HG03457 (cell line): ENCODE data around the gene CELA1.
"Not testable (repeated sequence)": the region's sequence is repeated elsewhere in the genome, so short reads cannot be mapped to it uniquely, and the experiment has no call there.

Source experiments
- ATAC-seq: cut with Tn5 transposase; IDR thresholded peaks from one replicate; pipeline ENCODE4 v1.9.1; 2021; ENCODE audit warnings: moderate number of reproducible peaks; ENCODE audit not compliant: unreplicated experiment

The CELA1 gene

DNA sequence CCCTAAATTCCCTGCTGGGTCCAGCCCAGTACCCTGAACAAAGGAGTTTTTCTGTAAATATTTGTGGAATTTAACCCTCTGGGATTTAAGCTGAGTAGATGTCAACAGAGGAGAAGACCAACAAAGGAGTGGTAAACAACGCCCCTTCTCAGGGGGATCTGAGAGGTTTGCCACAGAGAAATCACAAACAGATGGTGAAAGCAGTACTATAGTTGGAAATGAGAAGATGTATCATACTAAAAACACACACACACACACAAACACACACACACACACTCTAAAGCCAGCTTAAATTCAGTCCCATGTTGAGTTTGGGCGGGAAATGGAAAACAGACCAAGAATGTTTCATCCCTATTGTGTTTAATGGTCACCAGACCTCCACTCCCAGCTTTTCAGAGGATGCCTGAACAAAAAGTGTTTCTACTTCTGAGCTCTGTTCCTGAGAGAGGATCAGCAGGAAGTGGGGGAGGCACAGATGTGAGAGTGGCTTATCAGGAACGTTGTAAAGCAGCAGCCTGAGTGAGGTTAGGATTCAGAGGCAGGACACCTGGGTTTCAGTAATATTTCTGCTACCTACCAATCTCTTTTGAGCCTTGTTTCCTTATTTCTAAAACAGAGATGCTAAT is 25.7 kb downstream of the CELA1 start:
- no peak for ATAC-seq

DNA sequence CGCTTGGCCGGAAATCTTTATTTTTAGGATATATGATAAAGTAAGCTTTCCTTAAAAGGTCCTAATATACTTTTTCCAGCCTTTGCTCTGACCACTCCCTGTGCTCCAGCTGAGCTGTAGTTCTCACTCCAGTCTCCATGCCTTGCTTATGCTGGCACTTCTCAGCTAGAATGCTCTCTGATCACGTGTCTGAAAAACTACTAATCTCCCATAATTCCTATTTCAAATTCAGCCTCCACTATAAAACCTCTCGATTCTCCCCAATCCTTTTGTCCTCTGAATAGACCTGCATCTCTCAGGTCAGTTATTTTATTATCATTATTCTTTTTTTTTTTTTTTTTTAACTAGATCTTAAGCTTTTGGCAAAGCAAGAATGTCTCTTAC is 26.2 kb downstream of the CELA1 start:
- no peak for ATAC-seq

DNA sequence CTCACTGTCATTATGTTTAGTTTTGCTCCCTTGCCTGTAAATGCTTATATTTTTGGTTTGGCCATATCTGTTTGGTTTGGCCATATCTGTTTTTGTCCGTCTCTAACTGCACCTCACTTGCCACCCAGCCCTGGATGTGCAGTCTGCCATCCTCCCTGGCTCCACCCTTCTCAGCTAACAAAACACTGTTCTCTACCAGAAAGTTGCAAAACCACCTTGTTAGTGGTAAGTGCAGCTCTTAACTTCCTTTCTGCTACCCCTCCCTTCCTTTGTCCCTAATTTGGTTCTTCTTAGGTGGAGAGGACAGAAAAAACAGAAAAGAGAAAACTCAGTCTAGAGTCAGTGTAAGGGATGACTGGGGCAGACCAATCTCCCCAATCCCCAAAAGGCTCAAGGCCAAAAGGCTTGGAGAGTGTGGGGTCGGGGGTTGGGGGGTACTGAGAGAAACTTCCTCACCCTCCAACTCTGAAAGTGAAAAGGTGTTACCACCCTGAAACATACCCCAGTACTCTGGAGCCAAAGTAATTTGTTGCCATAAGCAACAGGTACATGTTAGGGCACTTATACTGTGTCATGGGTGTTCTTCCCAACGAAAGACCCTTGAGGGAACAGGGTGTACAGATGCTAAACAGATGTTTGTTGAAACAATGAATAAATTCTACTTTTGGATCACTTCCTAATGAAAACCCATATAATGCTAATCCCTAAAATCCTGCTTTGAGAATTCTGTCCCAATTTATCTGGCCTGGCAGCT is 27.5 kb downstream of the CELA1 start:
- no peak for ATAC-seq

DNA sequence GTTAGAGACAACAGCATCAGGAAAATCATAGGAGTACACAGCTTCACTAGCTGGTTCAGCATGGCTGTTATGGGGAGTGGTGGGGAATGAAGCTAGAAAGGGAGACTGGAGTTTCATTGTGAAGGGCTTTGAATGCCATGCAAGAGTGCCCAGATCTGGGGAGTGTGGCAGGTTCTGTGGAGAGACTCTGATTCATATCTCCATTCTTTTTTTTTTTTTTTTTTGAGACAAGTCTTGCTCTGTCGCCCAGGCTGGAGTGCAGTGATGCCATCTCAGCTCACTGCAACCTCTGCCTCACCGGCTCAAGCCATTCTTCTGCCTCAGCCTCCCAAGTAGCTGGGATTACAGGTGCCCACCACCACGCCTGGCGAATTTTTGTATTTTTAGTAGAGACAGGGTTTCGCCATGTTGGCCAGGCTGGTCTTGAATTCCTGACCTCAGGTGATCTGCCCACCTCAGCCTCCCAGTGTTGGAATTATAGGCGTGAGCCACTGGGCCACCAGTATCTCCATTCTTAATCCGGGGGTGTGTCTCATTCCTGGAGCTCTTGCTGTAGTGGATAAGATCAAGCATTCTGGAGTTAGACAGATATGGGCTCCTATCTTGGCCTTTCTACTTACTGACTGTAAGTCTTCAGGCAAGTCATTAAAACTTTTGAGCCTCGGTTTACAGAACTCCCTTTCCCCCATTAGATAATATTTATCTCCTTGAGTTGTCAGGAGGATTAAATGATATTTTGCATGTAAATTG is 28.2 kb downstream of the CELA1 start:
- not testable (repeated sequence) for ATAC-seq

DNA sequence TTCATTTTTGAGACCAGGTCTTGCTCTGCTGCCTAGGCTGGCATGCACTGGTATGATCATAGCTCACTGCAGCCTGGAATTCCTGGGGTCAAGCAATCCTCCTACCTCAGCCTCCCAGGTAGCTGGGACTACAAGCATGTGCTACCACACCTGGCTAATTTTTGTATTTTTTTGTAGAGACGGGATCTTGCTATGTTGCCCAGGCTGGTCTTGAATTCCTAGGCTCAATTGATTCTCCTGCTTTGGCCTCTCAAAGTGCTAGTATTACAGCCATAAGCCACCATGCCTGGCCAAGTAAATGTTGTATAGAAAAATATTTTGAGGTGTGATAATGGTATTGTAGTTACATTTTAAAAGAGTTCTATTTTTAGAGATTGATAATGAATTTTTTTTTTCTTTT is 35.1 kb downstream of the CELA1 start:
- ATAC-seq = no peak

DNA sequence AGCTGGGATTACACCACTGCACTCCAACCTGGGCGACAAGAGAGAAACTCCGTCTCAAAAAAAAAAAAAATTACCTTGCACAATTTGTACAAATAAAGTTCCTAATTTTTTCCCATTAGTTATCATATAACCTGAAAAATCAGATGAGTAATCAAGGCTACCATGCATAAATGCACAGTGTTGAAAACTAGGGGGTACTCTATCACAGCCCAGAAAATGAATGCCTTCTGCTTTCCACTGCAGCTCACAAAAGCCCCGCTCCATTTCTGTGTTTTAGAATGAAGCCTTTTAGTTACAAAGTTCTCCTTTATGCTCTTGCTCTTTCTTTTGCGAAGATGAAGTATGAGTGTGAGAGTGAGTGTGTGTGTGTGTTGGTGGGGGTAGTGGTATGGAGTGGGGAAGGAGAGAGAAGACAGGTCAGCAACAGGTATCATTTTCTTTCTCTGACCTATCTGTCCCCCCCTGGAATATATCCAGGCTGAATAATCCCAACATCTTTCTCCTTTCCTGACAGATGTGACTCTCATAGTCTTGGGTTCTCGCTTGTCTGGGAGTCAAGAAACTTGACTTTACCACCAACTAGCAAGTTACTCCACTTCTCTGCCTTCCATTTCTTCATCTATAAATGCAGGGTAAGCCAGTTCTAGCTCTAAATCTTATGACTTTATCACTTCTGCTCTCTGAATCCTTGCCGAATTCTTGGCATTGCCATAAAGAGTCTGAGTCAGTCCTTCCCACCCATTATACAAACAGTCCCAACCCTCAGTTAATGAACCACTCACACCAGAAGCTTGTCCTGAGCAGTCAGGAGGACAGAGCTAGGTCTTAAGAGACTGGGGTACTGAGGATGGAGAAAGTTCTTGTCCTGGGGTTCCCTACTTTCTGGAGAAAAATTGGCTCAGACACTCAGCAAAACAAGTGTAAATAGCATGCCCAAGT is 38.6 kb downstream of the CELA1 start:
- ATAC-seq = no peak

DNA sequence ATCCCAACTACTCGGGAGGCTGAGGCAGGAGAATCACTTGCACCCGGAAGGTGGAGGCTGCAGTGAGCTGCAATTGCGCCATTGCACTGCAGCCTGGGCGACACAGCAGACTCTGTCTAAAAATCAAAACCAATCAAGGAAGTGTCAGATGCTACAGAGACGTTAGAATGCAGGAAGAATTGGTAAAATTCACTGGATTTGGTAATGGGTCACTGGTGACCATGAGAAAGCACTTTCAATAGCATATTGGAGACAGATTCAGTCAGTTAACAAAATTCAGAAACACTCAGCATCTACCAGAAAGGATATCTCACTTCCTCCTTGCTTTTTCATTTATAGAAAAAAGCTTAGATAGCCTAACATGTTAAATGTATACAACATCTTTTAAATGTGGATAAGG is 40.0 kb downstream of the CELA1 start:
- ATAC-seq = no peak

DNA sequence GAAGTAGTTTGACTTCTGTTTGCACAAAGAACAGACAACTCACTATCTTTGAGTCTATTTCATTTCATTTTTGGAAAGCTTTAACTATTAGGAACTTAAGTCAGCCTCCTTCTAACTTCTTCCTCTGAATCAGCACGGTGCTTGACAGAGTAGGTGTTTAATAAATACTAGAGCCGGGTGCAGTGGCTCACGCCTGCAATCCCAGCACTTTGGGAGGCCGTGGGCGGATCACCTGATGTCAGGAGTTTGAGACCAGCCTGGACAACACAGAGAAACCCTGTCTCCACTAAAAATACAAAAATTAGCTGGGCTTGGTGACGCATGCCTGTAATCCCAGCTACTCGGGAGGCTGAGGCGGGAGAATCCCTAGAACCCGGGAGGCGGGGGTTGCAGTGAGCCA is 45.7 kb downstream of the CELA1 start:
- not testable (repeated sequence) for ATAC-seq

DNA sequence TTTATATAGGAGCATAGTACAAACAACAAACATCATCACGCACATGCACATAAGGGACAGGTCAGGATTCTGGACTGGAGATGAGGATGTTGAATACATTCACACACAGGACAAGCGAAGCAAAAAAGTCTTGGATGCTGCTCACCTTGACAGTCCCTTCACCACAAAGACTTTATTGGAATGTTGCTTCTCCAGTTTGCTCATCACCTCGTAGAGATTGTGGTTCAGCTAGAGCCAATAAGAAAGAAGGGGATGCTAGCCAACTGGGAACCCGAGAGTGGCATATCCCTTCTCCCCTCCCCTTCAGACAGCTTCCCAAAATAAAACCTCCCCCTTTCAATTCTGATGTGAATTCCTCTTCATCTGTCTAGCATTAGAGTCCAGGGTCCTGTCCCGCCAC is 50.8 kb downstream of the CELA1 start:
- no peak for ATAC-seq

DNA sequence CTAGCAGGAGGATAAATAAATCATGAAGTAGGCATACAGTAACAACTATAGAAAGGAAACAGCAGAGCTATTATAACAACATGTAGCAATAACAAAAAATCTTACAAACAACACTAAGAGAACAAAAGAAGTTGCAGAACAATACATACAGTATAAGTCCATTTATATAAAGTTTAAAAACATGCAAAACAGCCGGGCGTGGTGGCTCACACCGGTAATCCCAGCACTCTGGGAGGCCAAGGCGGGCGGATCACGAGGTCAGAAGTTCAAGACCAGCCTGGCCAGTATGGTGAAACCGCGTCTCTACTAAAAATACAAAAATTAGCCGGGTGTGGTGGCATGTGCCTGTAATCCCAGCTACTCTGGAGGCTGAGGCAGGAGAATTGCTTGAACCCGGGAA is 52.4 kb downstream of the CELA1 start:
- not testable (repeated sequence) for ATAC-seq

DNA sequence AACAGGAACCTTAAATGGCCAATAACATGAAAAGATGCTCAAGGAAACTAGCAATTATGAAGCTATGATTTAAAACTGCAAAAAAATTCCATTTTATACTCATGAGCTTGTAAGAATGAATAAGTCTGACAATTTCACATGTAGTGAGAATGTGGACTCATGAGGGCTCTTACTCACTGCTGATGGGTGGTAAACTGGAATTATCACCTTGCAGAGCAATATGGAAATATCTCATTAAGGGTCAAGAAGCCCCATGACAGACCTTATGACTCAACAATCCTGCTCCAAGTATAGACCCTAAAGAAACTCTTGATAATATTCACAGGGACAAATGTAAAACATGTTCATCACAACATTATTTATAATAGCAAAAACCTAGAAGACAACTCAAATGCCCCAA is 52.8 kb downstream of the CELA1 start:
- no peak for ATAC-seq

DNA sequence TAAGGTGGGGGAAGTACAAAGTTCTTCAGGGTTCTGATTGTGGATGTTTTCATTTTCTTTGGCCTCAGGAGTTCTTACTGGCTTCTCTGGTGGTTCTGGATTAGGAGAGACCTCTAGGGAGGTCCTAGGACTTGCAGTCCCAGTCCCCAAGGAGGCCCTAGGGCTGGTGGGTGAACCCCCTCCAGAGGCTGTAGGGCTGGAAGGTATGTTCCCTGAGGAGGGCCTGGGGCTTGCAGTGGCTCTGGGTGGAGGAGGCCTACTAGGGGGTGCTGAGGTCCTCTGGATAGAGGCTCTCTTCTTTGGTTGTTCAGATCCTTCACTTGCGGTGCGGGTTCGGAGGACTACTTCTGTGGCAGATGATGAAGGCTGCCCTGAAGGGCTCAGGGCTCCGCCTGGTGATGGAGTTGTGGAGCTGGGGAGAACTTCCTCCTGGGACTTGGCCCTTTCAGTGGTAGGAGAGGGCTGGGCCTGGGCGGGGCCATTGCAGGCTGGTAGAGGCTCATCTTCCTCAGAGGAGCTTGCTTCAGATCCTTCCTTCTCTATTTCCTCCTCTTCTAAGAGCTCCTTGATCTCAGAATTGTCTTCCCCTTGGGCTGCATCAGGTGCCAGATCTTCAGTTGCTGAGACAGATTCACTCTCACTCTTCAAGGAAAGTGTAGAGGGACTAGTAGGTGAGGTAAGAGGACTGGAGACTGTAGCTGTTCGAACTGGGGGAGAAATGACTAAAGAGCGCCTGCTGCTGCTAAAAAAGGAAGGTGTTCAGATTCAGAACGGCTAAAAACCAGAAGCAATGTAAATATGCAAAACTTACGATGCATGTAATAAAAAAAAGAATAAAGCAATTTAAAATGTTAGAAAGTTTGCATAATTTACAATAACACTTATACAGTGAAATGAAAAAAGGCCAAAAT is 54.6 kb downstream of the CELA1 start:
- ATAC-seq = not testable (repeated sequence)

DNA sequence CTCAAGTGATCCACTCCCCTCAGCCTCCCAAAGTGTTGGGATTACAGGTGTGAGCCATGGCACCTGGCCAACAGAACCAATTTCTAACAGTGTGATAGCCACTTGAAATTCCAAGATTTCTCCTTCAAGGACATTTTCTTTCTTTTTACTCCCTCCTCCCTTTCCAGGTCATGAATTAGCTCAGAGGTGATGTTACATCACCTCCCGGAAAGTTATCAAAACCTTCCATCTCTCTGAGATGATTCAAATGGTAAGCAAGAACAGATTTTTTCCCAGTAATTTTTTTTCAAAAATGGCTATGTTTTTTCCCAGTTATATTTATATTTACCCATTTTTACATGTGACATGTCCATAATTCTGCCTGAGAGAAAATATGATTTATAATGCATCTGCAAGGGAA is 60.6 kb downstream of the CELA1 start:
- no peak for ATAC-seq

DNA sequence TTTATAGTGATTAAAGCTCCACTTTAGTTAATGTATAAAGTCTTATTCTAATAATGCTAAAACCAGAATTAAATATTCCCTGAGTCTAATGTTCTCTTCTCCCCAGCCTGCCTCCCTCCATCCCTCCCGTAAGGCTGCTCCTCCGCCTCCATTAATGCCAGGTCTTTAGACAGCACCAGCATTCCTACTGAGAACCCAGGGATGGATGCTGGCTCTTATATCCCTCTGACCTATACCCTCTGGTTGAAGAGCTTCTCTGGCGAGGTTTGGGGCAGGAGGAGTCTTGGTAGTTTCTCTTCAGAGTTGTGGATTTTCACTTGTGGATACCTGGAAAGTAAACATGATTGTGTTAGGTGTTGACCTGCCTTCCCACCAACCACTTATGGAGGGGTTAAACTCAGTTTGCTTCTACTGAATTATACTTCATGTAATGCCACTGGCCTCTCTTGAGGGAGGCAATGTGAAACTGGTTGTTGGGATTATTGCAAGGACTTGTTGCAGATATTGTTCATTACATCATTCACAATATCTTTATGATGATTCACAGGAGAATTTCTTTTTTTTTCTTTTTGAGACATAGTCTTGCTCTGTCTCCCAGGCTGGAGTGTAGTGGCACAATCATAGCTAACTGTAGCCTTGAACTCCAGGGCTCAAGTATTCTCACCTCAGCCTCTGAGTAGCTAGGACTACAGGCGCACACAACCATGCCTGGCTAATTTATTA is 65.1 kb downstream of the CELA1 start:
- ATAC-seq = no peak
